K562 (cell line): ENCODE results near the gene GRIN1. TPM values are rescaled to one million over a fixed set of nuclear protein-coding genes. Genes with fewer than 3 reads are reported as not detected.
A peak's percentile ranks its signal among the peaks of the same experiment; 100 is the strongest.

Experiments
- ATF1 ChIP-seq, 2 experiments: fragments of 450-650 bp in 1 of 2; IDR thresholded peaks; 2 replicates each; pipeline ENCODE4 v1.6.1; 2016; ENCODE audit warnings: missing compliant biosample characterization in 1 of 2, missing genetic modification characterization in 1 of 2
- C11orf30 ChIP-seq: fragments of 450-650 bp; IDR thresholded peaks from 2 replicates; pipeline ENCODE4 v1.6.1; 2016; ENCODE audit warnings: low read depth, mild to moderate bottlenecking
- CBFB ChIP-seq: sonication (generic); formaldehyde crosslinking; IDR thresholded peaks from 2 replicates; pipeline ENCODE4 v1.4.0; 2020; ENCODE audit warnings: mild to moderate bottlenecking, missing genetic modification reagents
- DDX20 ChIP-seq: fragments of 450-650 bp; IDR thresholded peaks from 2 replicates; pipeline ENCODE4 v1.6.1; 2016; ENCODE audit warnings: missing genetic modification characterization, low read depth, mild to moderate bottlenecking, missing compliant biosample characterization, moderate library complexity
- E2F3 ChIP-seq: fragments of 250-450 bp; sonication (Bioruptor Pico); IDR thresholded peaks from 2 replicates; pipeline ENCODE4 v1.4.0; 2020; ENCODE audit warnings: mild to moderate bottlenecking
- EP400 ChIP-seq: fragments of 450-650 bp; IDR thresholded peaks from 2 replicates; pipeline ENCODE4 v1.6.1; 2017; ENCODE audit warnings: antibody characterized with exemption, mild to moderate bottlenecking, moderate library complexity
- ETV5 ChIP-seq: sonication (generic); formaldehyde crosslinking; IDR thresholded peaks from 2 replicates; pipeline ENCODE4 v1.4.0; 2020; ENCODE audit warnings: low read depth, mild to moderate bottlenecking, missing genetic modification reagents
- KLF16 ChIP-seq: IDR thresholded peaks from 2 replicates; pipeline ENCODE4 v1.6.1; 2016; ENCODE audit warnings: antibody characterized with exemption
- MAZ ChIP-seq, 2 experiments: fragments of 450-650 bp in 1 of 2; sonication (generic) in 1 of 2; formaldehyde crosslinking; IDR thresholded peaks in 1 of 2; conservative IDR thresholded peaks in 1 of 2; 2 replicates each; pipeline versions ENCODE4 v1.4.0 to v1.5.0; 2020; ENCODE audit warnings: mild to moderate bottlenecking in 1 of 2, missing genetic modification reagents in 1 of 2
- MXI1 ChIP-seq: IDR thresholded peaks from 2 replicates; pipeline ENCODE4 v1.6.1; 2011; ENCODE audit warnings: low read depth, mild to moderate bottlenecking, improper control_type of control experiment, low read length
- NFIC ChIP-seq: fragments of 450-650 bp; IDR thresholded peaks from 2 replicates; pipeline ENCODE4 v1.6.1; 2017; ENCODE audit warnings: mild to moderate bottlenecking, inconsistent platforms
- RB1 ChIP-seq: fragments of 450-650 bp; IDR thresholded peaks from 2 replicates; pipeline ENCODE4 v1.6.1; 2017; ENCODE audit warnings: low read depth, mild to moderate bottlenecking
- SIX5 ChIP-seq, 2 experiments: IDR thresholded peaks; 2 replicates each; pipeline ENCODE4 v1.6.1; 2011; ENCODE audit warnings: low read length in 2 of 2, borderline replicate concordance in 1 of 2, low read depth in 1 of 2, mild to moderate bottlenecking in 1 of 2, moderate library complexity in 1 of 2; ENCODE audit not compliant: insufficient read depth in 1 of 2
- TBP ChIP-seq: optimal IDR thresholded peaks from 2 replicates; pipeline ENCODE3; 2011; ENCODE audit warnings: low read depth, low read length, improper control_type of control experiment
- ZC3H8 ChIP-seq: fragments of 450-650 bp; IDR thresholded peaks from 2 replicates; pipeline ENCODE4 v1.6.1; 2017
- ZNF551 ChIP-seq: fragments of 250-450 bp; sonication (Bioruptor Pico); IDR thresholded peaks from 2 replicates; pipeline ENCODE4 v1.5.0; 2021; ENCODE audit warnings: mild to moderate bottlenecking, moderate library complexity
- polyA plus RNA-seq, 8 experiments: library from polyadenylated mRNA; depleted of rRNA in 4 of 8; stranded (reverse) in 5 of 8; unstranded in 3 of 8; fragments of >200 nt; fragmentation: Nextera tagmentation in 2 of 8; fragmentation: Illumina TruSeq in 1 of 8; extraction: Ambion mirVana in 2 of 8; extraction: Trizol in 1 of 8; gene quantifications; 2 replicates each; pipeline versions ENCODE4 v1.2.1 to v1.2.3, GENCODE V29; 2011 to 2014; ENCODE audit warnings: inconsistent platforms in 1 of 8, missing spikeins in 1 of 8
- total RNA-seq, 7 experiments: library from RNA; depleted of rRNA in 6 of 7; stranded (reverse); fragments of >200 nt in 6 of 7; fragmentation: Illumina TruSeq in 2 of 7; extraction: Trizol in 2 of 7; gene quantifications; 2 replicates each; pipeline versions ENCODE4 v1.2.1 to v1.2.3, GENCODE V29; 2011 to 2021; ENCODE audit warnings: low replicate concordance in 1 of 7
- TF ChIP-seq, protein P1 (sequence below): sonication (generic); formaldehyde crosslinking; IDR thresholded peaks from 2 replicates; pipeline ENCODE4 v1.8.0; 2022; ENCODE audit warnings: mild to moderate bottlenecking, missing genetic modification reagents
- TF ChIP-seq, protein P2 (sequence below): fragments of 450-650 bp; IDR thresholded peaks from 2 replicates; pipeline ENCODE4 v1.6.1; 2016; ENCODE audit warnings: borderline replicate concordance
- TF ChIP-seq, protein P3 (sequence below): sonication (generic); formaldehyde crosslinking; IDR thresholded peaks from 2 replicates; pipeline ENCODE4 v1.4.0; 2020; ENCODE audit warnings: mild to moderate bottlenecking, missing genetic modification reagents

The GRIN1 gene
- total and polyA plus RNA-seq, 9 of the 15 experiments (the other 6 are each of a cell fraction or from before 2014, with no cell fraction given), result 0.03 to 0.35 (median 0.16) TPM; not detected in 6

DNA sequence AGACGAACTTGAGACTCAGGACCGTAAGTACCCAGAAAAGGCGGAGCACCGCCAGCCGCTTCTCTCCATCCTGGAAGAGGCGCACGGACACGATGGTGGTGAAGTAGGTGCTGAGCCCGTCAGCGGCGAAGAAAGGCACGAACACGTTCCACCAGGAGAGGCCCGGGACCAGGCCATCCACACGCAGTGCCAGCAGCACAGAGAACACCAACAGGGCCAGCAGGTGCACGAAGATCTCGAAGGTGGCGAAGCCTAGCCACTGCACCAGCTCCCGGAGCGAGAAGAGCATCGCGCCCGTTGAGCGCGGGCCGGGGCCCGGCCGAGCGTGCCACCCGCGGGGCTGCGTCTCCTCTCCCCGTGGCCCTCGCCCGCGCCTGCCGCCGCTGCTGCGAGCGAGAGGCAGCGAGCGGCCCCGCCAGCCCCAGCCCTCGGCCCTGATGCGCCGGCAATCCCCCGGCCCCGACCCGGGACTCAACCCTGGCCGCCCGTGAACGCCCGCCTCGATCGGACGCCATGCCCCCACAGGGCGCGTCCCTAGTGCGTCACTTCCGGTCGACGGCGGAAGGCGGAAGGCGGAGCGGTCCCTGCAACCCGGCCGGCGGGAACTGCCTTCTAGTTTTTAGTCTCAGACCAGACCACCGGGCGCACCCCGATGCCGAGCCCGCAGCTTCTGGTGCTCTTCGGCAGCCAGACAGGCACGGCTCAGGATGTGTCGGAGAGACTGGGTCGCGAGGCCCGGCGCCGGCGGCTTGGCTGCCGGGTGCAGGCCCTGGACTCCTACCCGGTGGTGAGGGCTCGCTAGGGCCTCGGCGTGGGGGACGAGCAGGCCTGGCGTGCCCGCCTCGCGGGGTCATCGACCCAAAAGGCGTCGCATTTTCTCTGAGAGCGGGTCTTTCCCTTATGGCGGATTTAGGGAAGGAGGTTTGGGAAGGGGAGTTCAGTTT, 66.4 kb downstream of the GRIN1 start, which contains the start of the genes NDOR1 and TMEM203 (continued):
- TF ChIP-seq EP400 (peak; percentile 89), TBP (peak; percentile 82), ATF1 (CRISPR knock-in tag; IDR thresholded peaks at IDR 0.05) (peak; percentile 94), ATF1 (tag; IDR thresholded peaks at IDR 0.05) (peak; percentile 98), C11orf30 (peak; percentile 100), SIX5 (IDR thresholded peaks at IDR 0.05; ENCODE audit: borderline replicate concordance in 1 of 2, insufficient read depth in 1 of 2, low read depth in 1 of 2, low read length in 2 of 2) (peak; percentile 31 to 40; a peak in 2 of 4 replicates), ZC3H8 (no peak), CBFB (CRISPR knock-in tag) (peak; percentile 60; the same call in 1 of the 2 replicates), KLF16 (no peak), RB1 (peak; percentile 96), ZNF551 (CRISPR knock-in tag) (no peak), NFIC (peak; percentile 36), ETV5 (CRISPR knock-in tag) (peak; percentile 75; the same call in 1 of the 2 replicates), MXI1 (peak; percentile 22; the same call in 1 of the 2 replicates), E2F3 (CRISPR knock-in tag) (peak; percentile 86), DDX20 (tag) (no peak), MAZ (CRISPR knock-in tag; conservative IDR thresholded peaks at IDR 0.05 in 1 of 2, IDR thresholded peaks at IDR 0.05 in 1 of 2) (peak; percentile 86)
- TF ChIP-seq, protein P1, sequence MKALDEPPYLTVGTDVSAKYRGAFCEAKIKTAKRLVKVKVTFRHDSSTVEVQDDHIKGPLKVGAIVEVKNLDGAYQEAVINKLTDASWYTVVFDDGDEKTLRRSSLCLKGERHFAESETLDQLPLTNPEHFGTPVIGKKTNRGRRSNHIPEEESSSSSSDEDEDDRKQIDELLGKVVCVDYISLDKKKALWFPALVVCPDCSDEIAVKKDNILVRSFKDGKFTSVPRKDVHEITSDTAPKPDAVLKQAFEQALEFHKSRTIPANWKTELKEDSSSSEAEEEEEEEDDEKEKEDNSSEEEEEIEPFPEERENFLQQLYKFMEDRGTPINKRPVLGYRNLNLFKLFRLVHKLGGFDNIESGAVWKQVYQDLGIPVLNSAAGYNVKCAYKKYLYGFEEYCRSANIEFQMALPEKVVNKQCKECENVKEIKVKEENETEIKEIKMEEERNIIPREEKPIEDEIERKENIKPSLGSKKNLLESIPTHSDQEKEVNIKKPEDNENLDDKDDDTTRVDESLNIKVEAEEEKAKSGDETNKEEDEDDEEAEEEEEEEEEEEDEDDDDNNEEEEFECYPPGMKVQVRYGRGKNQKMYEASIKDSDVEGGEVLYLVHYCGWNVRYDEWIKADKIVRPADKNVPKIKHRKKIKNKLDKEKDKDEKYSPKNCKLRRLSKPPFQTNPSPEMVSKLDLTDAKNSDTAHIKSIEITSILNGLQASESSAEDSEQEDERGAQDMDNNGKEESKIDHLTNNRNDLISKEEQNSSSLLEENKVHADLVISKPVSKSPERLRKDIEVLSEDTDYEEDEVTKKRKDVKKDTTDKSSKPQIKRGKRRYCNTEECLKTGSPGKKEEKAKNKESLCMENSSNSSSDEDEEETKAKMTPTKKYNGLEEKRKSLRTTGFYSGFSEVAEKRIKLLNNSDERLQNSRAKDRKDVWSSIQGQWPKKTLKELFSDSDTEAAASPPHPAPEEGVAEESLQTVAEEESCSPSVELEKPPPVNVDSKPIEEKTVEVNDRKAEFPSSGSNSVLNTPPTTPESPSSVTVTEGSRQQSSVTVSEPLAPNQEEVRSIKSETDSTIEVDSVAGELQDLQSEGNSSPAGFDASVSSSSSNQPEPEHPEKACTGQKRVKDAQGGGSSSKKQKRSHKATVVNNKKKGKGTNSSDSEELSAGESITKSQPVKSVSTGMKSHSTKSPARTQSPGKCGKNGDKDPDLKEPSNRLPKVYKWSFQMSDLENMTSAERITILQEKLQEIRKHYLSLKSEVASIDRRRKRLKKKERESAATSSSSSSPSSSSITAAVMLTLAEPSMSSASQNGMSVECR, result peak; percentile 89
- TF ChIP-seq, protein P2, sequence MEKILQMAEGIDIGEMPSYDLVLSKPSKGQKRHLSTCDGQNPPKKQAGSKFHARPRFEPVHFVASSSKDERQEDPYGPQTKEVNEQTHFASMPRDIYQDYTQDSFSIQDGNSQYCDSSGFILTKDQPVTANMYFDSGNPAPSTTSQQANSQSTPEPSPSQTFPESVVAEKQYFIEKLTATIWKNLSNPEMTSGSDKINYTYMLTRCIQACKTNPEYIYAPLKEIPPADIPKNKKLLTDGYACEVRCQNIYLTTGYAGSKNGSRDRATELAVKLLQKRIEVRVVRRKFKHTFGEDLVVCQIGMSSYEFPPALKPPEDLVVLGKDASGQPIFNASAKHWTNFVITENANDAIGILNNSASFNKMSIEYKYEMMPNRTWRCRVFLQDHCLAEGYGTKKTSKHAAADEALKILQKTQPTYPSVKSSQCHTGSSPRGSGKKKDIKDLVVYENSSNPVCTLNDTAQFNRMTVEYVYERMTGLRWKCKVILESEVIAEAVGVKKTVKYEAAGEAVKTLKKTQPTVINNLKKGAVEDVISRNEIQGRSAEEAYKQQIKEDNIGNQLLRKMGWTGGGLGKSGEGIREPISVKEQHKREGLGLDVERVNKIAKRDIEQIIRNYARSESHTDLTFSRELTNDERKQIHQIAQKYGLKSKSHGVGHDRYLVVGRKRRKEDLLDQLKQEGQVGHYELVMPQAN, result peak; percentile 89
- TF ChIP-seq, protein P3, sequence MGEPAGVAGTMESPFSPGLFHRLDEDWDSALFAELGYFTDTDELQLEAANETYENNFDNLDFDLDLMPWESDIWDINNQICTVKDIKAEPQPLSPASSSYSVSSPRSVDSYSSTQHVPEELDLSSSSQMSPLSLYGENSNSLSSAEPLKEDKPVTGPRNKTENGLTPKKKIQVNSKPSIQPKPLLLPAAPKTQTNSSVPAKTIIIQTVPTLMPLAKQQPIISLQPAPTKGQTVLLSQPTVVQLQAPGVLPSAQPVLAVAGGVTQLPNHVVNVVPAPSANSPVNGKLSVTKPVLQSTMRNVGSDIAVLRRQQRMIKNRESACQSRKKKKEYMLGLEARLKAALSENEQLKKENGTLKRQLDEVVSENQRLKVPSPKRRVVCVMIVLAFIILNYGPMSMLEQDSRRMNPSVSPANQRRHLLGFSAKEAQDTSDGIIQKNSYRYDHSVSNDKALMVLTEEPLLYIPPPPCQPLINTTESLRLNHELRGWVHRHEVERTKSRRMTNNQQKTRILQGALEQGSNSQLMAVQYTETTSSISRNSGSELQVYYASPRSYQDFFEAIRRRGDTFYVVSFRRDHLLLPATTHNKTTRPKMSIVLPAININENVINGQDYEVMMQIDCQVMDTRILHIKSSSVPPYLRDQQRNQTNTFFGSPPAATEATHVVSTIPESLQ (CRISPR knock-in tag), result peak; percentile 81; the same call in 1 of the 2 replicates
